ENCODE results near the gene CCDC102A.

DNA sequence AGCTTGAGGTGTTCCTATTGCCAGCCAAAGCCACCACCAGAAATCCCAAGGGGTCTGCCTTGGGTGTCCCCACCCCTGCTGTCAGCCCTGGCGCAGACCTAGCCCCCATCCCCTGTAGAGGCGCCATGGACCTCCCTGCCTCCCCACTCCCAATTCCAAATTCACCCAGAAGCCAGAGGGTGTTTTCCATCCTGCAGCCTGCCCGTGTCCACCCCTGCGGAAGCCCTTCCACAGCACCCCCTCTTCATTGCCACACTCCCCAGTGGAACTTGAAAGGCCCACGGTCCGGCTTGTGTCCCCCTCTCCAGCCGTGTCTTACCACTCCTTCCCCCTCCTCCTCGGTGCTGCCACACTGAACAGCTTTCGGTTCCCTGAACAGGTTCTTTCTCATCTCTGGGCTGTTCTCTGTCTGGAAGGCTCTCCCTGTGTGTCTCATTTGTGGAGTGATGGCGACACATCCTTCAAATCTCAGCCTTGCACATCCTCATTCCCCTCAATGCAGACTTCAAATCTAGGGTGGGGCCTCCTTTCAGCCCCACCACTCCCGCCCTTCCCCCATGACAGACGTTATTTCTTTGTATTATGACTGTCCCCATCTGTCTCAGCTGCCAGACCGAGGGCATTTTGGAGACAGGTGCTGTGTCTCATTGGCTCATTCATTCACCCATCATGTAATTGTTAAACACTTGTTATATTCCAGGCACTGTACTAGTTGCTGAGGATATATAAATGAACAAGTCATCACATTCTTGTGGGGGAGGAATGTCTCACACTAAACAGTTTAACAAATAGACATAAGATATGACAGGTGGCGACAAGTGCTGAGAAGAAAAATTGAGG, 42.4 kb upstream of the CCDC102A start:
- no peak for TF ChIP-seq SUZ12 (IDR thresholded peaks at IDR 0.05; ENCODE audit: extremely low read depth, insufficient read depth, insufficient read length)
- no peak for TF ChIP-seq YY1 (IDR thresholded peaks at IDR 0.05; ENCODE audit: insufficient read depth, insufficient read length)

Measured in NT2/D1 (cell line).